T1000 (cell line): ENCODE data around the gene ZNF629.
A peak's percentile ranks its signal among the peaks of the same experiment; 100 is the strongest.

ENCODE experiments used
- DNase-seq: peaks from one replicate; lab custom pipeline; 2025; ENCODE audit warnings: mixed read lengths; lab: John Stamatoyannopoulos, UW

The ZNF629 gene

GRCh38 chr16:30767767-30768465 lies 19.1 kb downstream of the ZNF629 start:
- no peak for DNase-seq

GRCh38 chr16:30766933-30767284 lies 20.1 kb downstream of the ZNF629 start:
- no peak for DNase-seq

DNA sequence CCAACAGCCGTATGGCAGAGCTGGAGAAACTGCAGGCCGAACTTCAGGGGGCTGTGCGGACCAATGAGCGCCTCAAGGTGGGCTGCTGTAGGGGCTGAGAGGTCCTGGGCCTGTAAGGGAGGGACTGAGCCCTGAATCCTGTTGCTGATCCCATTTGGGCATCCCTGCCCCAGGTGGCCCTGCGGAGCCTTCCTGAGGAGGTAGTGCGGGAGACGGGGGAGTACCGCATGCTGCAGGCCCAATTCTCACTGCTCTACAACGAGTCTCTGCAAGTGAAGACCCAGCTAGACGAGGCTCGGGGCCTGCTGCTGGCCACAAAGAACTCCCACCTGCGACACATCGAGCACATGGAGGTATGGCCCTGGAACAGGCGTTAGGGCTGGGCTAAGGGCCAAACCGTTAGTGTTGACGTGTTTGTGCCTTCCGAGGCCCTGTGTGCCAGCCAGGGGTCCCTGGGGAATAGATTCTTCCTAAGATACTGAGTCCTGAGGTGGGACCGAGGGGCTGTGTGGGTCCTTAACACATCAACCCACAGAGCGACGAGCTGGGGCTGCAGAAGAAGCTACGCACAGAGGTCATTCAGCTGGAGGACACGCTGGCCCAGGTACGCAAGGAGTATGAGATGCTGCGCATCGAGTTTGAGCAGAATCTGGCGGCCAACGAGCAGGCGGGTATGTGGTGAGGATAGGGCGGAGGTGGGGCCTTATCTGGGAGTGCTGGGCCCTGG lies 20.6 kb downstream of the ZNF629 start:
- no peak for DNase-seq

DNA sequence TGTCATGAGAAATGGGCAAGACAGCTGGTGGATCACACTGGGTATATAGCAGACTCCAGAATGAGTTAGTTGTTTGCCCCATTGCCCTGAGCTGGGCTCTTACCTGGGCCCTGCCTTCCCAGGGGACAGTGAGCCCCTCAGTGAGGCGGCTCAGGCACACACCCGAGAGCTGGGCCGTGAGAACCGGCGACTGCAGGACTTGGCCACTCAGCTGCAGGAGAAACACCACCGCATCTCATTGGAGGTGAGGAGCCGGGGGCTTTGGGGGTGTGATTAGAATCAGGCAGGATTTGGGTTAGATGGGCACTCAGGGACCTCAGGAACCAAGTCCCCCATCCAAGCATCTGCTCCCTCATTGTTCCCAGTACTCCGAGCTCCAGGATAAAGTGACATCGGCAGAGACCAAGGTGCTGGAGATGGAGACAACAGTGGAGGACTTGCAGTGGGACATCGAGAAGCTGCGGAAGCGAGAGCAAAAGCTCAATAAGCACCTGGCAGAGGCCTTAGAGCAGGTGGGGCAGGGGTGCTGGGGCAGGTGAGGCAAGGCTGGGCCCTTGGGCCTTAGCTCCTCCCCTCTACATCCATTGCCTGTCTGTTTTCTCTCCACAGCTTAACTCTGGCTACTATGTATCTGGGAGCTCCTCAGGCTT lies 22.1 kb downstream of the ZNF629 start:
- DNase-seq: no peak

DNA sequence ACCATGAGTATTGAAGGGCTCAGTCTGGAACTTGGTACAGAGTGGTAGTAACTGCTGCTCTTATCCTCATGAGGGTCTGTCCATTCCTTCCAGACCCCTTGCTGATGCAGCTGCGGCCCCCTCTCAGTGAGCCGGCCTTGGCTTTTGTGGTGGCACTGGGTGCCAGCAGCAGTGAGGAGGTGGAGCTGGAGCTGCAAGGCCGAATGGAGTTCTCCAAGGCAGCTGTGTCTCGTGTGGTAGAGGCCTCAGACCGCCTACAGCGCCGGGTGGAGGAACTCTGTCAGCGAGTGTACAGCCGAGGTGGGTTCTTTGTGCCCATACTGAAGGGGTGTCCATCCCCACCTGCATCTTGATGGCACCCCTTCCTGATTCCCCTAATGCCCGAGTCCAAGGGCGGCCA lies 22.9 kb downstream of the ZNF629 start:
- no peak for DNase-seq

- DNase-seq: no peak
Measured at GRCh38 chr16:30762991-30763725, 23.8 kb downstream of the ZNF629 start.

GRCh38 chr16:30761928-30762902 lies 24.8 kb downstream of the ZNF629 start, which contains the start of the genes CFAP119 and RNF40:
CFAP119 (minus strand) TSS chr16:30762062; CDS start chr16:30761748, 314 bp downstream.
RNF40 (plus strand) TSS chr16:30762322; CDS start chr16:30762546, 224 bp downstream.
- peak; percentile 97 for DNase-seq

GRCh38 chr16:30761427-30761927 lies 25.5 kb downstream of the ZNF629 start:
- no peak for DNase-seq

- no peak for DNase-seq
Measured at GRCh38 chr16:30760577-30761426, 26.2 kb downstream of the ZNF629 start.

- DNase-seq: no peak
Measured at GRCh38 chr16:30760001-30760559, 26.9 kb downstream of the ZNF629 start.

DNA sequence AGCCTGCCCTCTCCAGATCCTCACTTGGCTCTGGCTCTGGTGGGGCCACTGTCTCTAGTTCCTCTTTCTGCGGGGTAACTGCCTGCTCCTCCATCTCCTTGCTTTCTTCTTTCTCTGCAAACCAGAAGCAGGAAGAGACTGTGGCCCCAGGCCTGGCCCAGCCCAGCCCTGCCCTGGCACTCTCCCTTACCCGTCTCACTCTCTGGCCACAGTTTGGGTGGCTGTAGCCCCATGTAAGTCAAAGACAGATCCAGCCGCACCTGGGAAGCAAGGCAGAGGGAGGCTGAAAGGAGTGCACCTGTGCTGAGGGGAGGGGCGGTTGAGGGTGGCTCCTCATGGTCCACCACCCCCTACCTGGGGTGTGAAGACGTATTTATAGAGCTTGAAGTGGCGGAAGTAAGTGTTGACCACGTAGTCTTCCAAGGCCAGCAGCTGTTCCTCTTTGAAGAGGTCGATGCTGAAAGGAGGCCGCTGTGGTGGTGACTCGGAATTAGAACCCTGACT lies 28.0 kb downstream of the ZNF629 start:
- no peak for DNase-seq

DNA sequence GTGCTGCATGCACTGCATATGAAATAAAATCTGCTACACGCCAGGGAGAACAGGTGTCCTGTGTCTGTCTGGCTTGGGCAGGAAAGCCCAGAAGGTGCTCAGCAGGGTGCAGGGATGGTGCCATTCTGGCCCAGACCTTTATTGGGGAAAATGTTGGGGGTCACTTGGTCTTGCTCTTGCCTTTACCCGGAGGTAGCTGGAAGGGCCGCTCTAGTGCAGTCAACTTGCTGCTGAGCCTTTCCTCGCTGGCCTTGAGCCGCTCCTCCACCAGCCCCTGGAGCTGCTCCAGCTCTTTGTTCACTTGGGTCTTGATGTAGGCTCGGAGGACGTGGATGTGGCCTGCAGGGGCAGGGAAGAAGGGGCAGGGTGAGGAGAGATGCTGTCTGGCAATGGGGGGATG lies 29.7 kb downstream of the ZNF629 start:
- DNase-seq: no peak

DNA sequence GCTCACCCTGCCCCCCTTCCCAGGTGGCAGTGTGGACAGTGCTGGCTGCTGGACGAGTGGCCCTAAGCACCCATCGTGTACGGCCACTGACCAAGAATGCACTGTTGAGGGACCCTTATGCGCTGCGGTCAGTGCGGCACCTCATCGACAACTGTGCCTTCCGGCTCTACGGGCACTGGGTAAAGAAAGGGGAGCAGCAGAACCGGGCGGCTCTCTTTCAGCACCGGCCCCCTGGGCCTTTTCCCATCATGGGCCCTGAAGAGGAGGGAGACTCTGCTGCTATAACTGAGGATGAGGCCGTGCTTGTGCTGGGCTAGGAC lies 30.3 kb downstream of the ZNF629 start:
- no peak for DNase-seq

DNA sequence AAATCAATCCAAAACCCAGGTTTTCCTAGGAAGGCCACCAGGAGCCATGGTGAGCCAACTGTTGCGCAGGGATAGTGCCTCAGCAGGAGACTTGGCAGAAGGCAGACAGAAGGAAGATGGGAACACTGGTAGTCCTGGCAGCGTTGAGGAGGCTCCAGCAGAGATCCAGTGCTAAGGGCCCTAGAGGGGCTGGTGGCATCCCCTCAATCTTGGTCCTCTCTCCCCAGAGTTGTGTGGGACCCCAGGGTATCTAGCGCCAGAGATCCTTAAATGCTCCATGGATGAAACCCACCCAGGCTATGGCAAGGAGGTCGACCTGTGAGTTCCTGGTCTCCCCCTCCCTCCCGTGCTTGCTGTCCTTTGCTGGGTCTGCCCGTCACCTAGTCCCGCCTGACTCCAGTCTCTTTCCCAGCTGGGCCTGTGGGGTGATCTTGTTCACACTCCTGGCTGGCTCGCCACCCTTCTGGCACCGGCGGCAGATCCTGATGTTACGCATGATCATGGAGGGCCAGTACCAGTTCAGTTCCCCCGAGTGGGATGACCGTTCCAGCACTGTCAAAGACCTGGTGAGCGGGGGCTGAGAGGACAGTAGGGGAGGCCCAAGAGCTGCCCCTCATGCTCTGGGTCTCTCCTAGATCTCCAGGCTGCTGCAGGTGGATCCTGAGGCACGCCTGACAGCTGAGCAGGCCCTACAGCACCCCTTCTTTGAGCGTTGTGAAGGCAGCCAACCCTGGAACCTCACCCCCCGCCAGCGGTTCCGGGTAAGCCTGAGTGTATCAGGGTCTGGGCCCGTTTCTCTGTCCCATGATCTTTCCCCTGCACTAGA lies 30.8 kb downstream of the ZNF629 start:
- DNase-seq: no peak

DNA sequence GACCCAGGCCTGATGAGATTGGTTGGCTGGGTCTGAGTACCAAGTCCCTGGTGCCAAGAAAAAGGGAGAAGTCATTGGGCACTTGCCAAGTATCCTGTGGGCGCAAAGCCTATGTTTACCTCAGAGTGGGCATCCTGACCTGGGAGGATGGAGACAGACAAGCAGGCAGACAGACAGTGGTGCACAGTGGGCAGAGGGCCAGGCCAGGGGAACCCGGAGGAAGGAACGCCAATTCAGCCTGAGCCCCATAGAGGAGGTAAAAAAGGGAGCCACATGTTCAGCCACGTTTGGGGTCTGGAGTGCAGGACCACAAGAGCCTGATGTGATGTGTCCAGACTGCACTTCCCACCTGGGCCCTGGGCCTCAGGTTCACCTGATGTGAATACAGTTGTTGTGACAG lies 33.4 kb downstream of the ZNF629 start:
- no peak for DNase-seq

- DNase-seq: no peak
Measured at GRCh38 chr16:30750876-30751465, 36.0 kb downstream of the ZNF629 start.

DNA sequence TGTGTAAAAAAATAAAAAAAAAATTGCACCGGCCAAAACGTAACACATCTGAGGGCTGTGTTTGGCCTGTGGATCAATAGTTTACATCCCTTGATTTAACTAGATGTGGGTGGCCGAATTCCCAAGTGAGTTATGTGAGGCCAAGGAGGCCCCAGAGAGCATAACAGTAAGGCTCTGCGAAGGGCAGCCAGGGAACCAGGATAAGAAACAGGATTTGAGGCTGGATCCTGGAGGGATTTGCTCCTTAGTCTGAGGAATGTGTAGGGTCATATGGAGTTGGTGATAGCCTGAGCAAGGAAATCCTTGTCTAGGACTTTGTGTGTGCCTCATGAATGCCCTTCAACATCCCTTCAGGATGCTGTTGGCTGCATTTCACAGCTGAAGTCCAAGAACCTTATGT lies 36.8 kb downstream of the ZNF629 start:
- DNase-seq: no peak
